Tongue (tissue), 2 donors: Measurements from ENCODE around the gene SGTA. TPM values are rescaled to one million over a fixed set of nuclear protein-coding genes. Genes with fewer than 3 reads are reported as not detected.

Source experiments
- DNase-seq: peaks from one replicate; pipeline ENCODE4 v3.0.0-alpha.2; 2015
- total RNA-seq: library from RNA; depleted of rRNA; stranded (reverse); fragments of >200 nt; gene quantifications from one replicate; pipeline ENCODE4 v1.2.3, GENCODE V29; 2014

Gene SGTA
- total RNA-seq, 1 donor from 2014 or later = 49.7 TPM

- DNase-seq = no peak
Observed at GRCh38 chr19:2754659-2755447, 28.2 kb downstream of the SGTA start.

GRCh38 chr19:2751438-2751830 lies 31.6 kb downstream of the SGTA start:
- no peak for DNase-seq

- DNase-seq = no peak
Observed at GRCh38 chr19:2750808-2751437, 32.1 kb downstream of the SGTA start.

- DNase-seq = no peak
Observed at GRCh38 chr19:2747349-2747748, 35.7 kb downstream of the SGTA start.

GRCh38 chr19:2744113-2744512 lies 39.0 kb downstream of the SGTA start:
- no peak for DNase-seq

GRCh38 chr19:2743099-2743498 lies 40.0 kb downstream of the SGTA start:
- DNase-seq = no peak

- DNase-seq = no peak
Observed at GRCh38 chr19:2740314-2740656, 42.8 kb downstream of the SGTA start.

GRCh38 chr19:2739602-2740313 lies 43.3 kb downstream of the SGTA start, which contains the start of gene SLC39A3:
TSS of gene SLC39A3 (minus strand) at chr19:2740017. CDS start at chr19:2737257, 2,760 bp downstream.
- DNase-seq = peak; percentile 99

GRCh38 chr19:2736550-2737190 lies 46.4 kb downstream of the SGTA start:
- DNase-seq = no peak

GRCh38 chr19:2735374-2735773 lies 47.7 kb downstream of the SGTA start:
- DNase-seq = no peak

- DNase-seq = no peak
Observed at GRCh38 chr19:2734589-2735288, 48.3 kb downstream of the SGTA start.

GRCh38 chr19:2733930-2734588 lies 49.0 kb downstream of the SGTA start:
- no peak for DNase-seq

- no peak for DNase-seq
Observed at GRCh38 chr19:2732883-2733282, 50.2 kb downstream of the SGTA start.

GRCh38 chr19:2732157-2732725 lies 50.8 kb downstream of the SGTA start:
- no peak for DNase-seq

GRCh38 chr19:2731181-2731995 lies 51.7 kb downstream of the SGTA start:
- DNase-seq = no peak

GRCh38 chr19:2729943-2730818 lies 52.9 kb downstream of the SGTA start:
- DNase-seq = no peak

- DNase-seq = no peak
Observed at GRCh38 chr19:2728783-2729387, 54.2 kb downstream of the SGTA start.

GRCh38 chr19:2727640-2727944 lies 55.5 kb downstream of the SGTA start:
- no peak for DNase-seq
